K562 (cell line): ENCODE results near the gene HK2. TPM values are rescaled to one million over a fixed set of nuclear protein-coding genes. Genes with fewer than 3 reads are reported as not detected.

ENCODE experiments used
- ETV6 ChIP-seq, 3 experiments: fragments of 150-350 bp in 1 of 3; sonication (generic) in 1 of 3; formaldehyde crosslinking in 1 of 3; IDR thresholded peaks; 2 replicates each; pipeline versions ENCODE4 v1.6.1 to v1.8.0; 2014 to 2022; ENCODE audit warnings: borderline replicate concordance in 2 of 3, low read depth in 2 of 3, antibody characterized with exemption in 1 of 3, low read length in 1 of 3, mild to moderate bottlenecking in 1 of 3, missing genetic modification reagents in 1 of 3
- FOSL1 ChIP-seq: fragments of 200-800 bp; sonication (Bioruptor generic); conservative IDR thresholded peaks from 2 replicates; pipeline ENCODE4 v1.6.1; 2016; ENCODE audit warnings: missing genetic modification characterization, missing compliant biosample characterization
- HIVEP1 ChIP-seq: fragments of 250-450 bp; sonication (Bioruptor Pico); IDR thresholded peaks from 2 replicates; pipeline ENCODE4 v1.4.0; 2020; ENCODE audit warnings: mild to moderate bottlenecking
- JUND ChIP-seq, 2 experiments: IDR thresholded peaks; 2 replicates in 1 of 2; 3 replicates in 1 of 2; pipeline ENCODE4 v1.6.1; 2011; ENCODE audit warnings: borderline replicate concordance in 2 of 2, low read depth in 2 of 2, low read length in 2 of 2, improper control_type of control experiment in 1 of 2, missing biosample characterization in 1 of 2, missing genetic modification characterization in 1 of 2, missing genetic modification reagents in 1 of 2
- POLR2AphosphoS5 ChIP-seq: IDR thresholded peaks from 2 replicates; pipeline ENCODE4 v1.6.1; 2011; ENCODE audit warnings: mild to moderate bottlenecking, low read depth, low read length, moderate library complexity; ENCODE audit not compliant: control insufficient read depth, insufficient read depth
- polyA plus RNA-seq, 8 experiments: library from polyadenylated mRNA; depleted of rRNA in 4 of 8; stranded (reverse) in 5 of 8; unstranded in 3 of 8; fragments of >200 nt; fragmentation: Nextera tagmentation in 2 of 8; fragmentation: Illumina TruSeq in 1 of 8; extraction: Ambion mirVana in 2 of 8; extraction: Trizol in 1 of 8; gene quantifications; 2 replicates each; pipeline versions ENCODE4 v1.2.1 to v1.2.3, GENCODE V29; 2011 to 2014; ENCODE audit warnings: inconsistent platforms in 1 of 8, missing spikeins in 1 of 8
- total RNA-seq, 7 experiments: library from RNA; depleted of rRNA in 6 of 7; stranded (reverse); fragments of >200 nt in 6 of 7; fragmentation: Illumina TruSeq in 2 of 7; extraction: Trizol in 2 of 7; gene quantifications; 2 replicates each; pipeline versions ENCODE4 v1.2.1 to v1.2.3, GENCODE V29; 2011 to 2021; ENCODE audit warnings: low replicate concordance in 1 of 7
- TF ChIP-seq, protein P1 (sequence below): sonication (generic); formaldehyde crosslinking; IDR thresholded peaks from 2 replicates; pipeline ENCODE4 v1.8.0; 2022; ENCODE audit warnings: mild to moderate bottlenecking, missing genetic modification reagents
- TF ChIP-seq, protein P2 (sequence below): sonication (generic); IDR thresholded peaks from 2 replicates; pipeline ENCODE4 v1.6.1; 2016
- TF ChIP-seq, protein P3 (sequence below): fragments of 250-450 bp; sonication (Bioruptor Pico); IDR thresholded peaks from 2 replicates; pipeline ENCODE4 v1.8.0; 2022; ENCODE audit warnings: inconsistent platforms, mild to moderate bottlenecking, moderate library complexity, borderline replicate concordance

The HK2 gene
- total and polyA plus RNA-seq, 9 of the 15 experiments (the other 6 are each of a cell fraction or from before 2014, with no cell fraction given) = 4.7 to 56.0 (median 19.9) TPM

DNA sequence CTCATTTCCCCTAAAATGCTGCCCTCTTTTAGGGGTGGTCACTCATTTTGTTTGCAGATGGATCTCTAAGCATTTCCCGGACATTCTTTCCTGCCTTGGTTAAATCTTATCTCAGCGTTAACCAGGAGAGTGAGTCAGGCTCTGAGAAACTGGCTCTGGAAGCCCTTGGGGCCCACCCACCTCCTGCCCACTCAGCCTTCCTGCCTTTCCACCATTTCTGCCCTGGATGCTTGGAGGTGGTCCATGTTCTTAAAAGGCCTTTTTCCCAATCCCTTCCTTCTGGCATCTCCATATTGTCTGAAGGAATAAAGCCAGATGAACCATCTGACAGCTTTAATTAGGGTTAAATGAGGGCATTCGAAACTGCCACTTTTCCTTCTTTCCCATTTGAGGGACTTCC lies 9.5 kb downstream of the HK2 start (continued):
- TF ChIP-seq ETV6 (IDR thresholded peaks at IDR 0.05; ENCODE audit: borderline replicate concordance in 1 of 2, low read depth in 2 of 2, low read length in 1 of 2) (0 out of 4 replicates have a peak, but pooled peaks of 1 of the 2 experiments have one; percentile 42), ETV6 (CRISPR knock-in tag; IDR thresholded peaks at IDR 0.05; ENCODE audit: borderline replicate concordance) (no peak), HIVEP1 (CRISPR knock-in tag) (no peak), POLR2AphosphoS5 (no peak), FOSL1 (tag) (peak; percentile 62), JUND (IDR thresholded peaks at IDR 0.05; ENCODE audit: borderline replicate concordance, low read depth, low read length) (peak; percentile 31; the same call in 1 of the 2 replicates), JUND (tag; IDR thresholded peaks at IDR 0.05; ENCODE audit: borderline replicate concordance, low read depth, low read length) (no peak; the same call in 2 of the 3 replicates)
- TF ChIP-seq, protein P1, sequence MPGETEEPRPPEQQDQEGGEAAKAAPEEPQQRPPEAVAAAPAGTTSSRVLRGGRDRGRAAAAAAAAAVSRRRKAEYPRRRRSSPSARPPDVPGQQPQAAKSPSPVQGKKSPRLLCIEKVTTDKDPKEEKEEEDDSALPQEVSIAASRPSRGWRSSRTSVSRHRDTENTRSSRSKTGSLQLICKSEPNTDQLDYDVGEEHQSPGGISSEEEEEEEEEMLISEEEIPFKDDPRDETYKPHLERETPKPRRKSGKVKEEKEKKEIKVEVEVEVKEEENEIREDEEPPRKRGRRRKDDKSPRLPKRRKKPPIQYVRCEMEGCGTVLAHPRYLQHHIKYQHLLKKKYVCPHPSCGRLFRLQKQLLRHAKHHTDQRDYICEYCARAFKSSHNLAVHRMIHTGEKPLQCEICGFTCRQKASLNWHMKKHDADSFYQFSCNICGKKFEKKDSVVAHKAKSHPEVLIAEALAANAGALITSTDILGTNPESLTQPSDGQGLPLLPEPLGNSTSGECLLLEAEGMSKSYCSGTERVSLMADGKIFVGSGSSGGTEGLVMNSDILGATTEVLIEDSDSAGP (CRISPR knock-in tag) = no peak
- TF ChIP-seq, protein P2, sequence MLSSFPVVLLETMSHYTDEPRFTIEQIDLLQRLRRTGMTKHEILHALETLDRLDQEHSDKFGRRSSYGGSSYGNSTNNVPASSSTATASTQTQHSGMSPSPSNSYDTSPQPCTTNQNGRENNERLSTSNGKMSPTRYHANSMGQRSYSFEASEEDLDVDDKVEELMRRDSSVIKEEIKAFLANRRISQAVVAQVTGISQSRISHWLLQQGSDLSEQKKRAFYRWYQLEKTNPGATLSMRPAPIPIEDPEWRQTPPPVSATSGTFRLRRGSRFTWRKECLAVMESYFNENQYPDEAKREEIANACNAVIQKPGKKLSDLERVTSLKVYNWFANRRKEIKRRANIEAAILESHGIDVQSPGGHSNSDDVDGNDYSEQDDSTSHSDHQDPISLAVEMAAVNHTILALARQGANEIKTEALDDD = 0 out of 2 replicates have a peak, but pooled peaks have one; percentile 47
- TF ChIP-seq, protein P3, sequence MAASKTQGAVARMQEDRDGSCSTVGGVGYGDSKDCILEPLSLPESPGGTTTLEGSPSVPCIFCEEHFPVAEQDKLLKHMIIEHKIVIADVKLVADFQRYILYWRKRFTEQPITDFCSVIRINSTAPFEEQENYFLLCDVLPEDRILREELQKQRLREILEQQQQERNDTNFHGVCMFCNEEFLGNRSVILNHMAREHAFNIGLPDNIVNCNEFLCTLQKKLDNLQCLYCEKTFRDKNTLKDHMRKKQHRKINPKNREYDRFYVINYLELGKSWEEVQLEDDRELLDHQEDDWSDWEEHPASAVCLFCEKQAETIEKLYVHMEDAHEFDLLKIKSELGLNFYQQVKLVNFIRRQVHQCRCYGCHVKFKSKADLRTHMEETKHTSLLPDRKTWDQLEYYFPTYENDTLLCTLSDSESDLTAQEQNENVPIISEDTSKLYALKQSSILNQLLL = no peak
